Airway epithelial cell (primary cell): ENCODE measurements around the gene OR13D1. TPM values are rescaled to one million over a fixed set of nuclear protein-coding genes. Genes with fewer than 3 reads are reported as not detected.

ENCODE experiments used
- total RNA-seq: library from RNA; depleted of rRNA; stranded (reverse); fragments of >200 nt; gene quantifications from 2 replicates; pipeline ENCODE4 v1.2.3, GENCODE V29; 2015

The OR13D1 gene, protein sequence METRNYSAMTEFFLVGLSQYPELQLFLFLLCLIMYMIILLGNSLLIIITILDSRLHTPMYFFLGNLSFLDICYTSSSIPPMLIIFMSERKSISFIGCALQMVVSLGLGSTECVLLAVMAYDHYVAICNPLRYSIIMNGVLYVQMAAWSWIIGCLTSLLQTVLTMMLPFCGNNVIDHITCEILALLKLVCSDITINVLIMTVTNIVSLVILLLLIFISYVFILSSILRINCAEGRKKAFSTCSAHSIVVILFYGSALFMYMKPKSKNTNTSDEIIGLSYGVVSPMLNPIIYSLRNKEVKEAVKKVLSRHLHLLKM
- total RNA-seq: not detected in 2 replicates

DNA sequence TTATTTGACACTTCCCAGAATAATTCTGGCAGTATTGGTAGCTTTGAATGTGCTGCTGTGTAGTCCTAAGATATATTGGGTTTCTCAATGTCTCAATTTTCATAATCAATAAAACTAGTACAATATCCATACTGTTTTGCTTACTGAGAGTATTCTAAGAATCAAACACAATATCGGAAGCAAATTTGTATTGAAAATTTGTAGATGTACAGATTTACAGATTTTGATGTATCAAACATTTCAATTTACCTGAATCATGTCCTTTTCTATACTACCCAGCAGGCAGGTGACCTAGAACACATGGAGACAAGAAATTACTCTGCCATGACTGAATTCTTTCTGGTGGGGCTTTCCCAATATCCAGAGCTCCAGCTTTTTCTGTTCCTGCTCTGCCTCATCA, at the start of gene OR13D1:
OR13D1 (plus strand) TSS at position 301 of the 400 bp plus-strand sequence; CDS start at position 301, 0 bp downstream.

Other genes starting within 250 kb of the OR13D1 start
- gene OR13F1, start 190.3 kb upstream of the OR13D1 start, total RNA-seq: not detected in 2 replicates
- not detected in 2 replicates for gene OR13C4, start 167.3 kb upstream of the OR13D1 start, total RNA-seq
- not detected in 2 replicates for gene OR13C3, start 157.7 kb upstream of the OR13D1 start, total RNA-seq
- gene OR13C8, start 125.3 kb upstream of the OR13D1 start, total RNA-seq: not detected in 2 replicates
- gene OR13C5, start 95.1 kb upstream of the OR13D1 start, total RNA-seq: not detected in 2 replicates
- gene OR13C2, start 88.9 kb upstream of the OR13D1 start, total RNA-seq: not detected in 2 replicates
- gene OR13C9, start 76.3 kb upstream of the OR13D1 start, total RNA-seq: not detected in 2 replicates
- 18.7 and 24.6 TPM in 2 replicates for gene NIPSNAP3A, start 53.2 kb downstream of the OR13D1 start, total RNA-seq
- gene NIPSNAP3B, start 69.6 kb downstream of the OR13D1 start, total RNA-seq: 0.35 and 0.37 TPM in 2 replicates
- gene ABCA1, start 233.6 kb downstream of the OR13D1 start, total RNA-seq: 5.2 and 5.3 TPM in 2 replicates